NCI-H2227 (cell line): ENCODE data around the gene SLC36A3.
A peak's percentile ranks its signal among the peaks of the same experiment; 100 is the strongest.
"Not testable (repeated sequence)": the region's sequence is repeated elsewhere in the genome, so short reads cannot be mapped to it uniquely, and the experiment has no call there.

Source experiments
- DNase-seq: peaks from one replicate; lab custom pipeline; 2025; ENCODE audit not compliant: unreplicated experiment; lab: John Stamatoyannopoulos, UW

SLC36A3 gene

GRCh38 chr5:151264113-151264512, 39.5 kb downstream of the SLC36A3 start:
- no peak for DNase-seq

DNA sequence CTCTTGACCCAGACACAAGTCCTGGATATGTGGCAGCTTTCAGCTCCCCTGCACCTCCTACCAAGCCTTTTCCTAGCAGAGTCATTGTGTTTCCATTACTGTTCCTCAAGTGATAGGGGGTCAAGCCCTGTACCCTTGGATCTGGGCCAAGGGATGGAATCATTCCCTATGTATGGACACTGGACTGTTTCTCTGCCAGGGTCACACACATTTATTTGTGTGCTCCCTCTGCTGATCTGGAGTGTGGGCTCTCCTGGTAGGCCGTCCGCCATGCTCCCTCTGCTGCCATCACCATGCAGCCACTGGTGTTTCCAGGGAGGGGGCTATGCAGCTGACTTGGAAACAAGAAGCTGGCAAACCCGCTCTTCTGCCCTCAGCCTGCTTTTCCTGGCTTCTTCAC, 41.0 kb downstream of the SLC36A3 start:
- no peak for DNase-seq

DNA sequence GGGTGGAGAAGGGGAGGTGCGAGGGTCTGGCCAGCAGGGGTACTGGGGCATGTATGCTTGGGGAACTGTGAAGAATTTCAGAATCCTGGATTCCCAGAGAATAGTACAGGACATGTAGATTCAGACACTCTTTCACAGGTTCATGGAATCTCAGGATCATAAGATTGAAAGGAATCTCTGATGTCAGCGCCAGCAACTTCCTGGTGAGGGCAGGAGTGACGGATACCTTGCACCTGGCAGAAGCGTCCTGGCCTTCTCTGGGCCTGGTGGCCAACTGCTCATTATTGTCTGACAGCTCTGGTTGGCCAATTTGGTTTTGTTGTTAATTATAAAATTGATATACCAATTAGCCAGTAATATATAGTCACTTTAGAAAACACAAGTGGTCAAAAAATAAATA, 43.6 kb downstream of the SLC36A3 start:
- no peak for DNase-seq

DNA sequence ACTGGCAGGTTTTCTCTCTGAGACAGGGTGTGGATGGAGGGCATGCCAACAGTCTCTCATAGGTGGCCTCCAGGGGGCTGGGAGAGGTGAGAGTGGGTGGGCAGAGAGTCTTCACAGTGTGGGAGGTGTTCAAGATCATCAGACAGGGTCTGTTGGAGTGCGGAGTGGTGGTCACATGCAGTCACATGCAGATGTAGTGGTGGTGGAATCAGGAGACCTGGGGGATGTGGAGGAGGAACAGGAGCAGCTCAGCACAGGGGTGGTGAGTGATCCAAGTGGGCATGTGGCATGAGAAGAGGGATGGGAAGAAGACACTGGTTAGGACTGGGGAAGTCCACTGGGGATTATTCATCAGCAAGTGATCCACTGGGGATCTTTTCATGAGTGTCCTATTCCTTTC, 44.8 kb downstream of the SLC36A3 start:
- DNase-seq = no peak

GRCh38 chr5:151258201-151258611, 45.4 kb downstream of the SLC36A3 start:
- no peak for DNase-seq

- DNase-seq = no peak
These were observed 45.8 kb downstream of the SLC36A3 start for GRCh38 chr5:151257731-151258181.

DNA sequence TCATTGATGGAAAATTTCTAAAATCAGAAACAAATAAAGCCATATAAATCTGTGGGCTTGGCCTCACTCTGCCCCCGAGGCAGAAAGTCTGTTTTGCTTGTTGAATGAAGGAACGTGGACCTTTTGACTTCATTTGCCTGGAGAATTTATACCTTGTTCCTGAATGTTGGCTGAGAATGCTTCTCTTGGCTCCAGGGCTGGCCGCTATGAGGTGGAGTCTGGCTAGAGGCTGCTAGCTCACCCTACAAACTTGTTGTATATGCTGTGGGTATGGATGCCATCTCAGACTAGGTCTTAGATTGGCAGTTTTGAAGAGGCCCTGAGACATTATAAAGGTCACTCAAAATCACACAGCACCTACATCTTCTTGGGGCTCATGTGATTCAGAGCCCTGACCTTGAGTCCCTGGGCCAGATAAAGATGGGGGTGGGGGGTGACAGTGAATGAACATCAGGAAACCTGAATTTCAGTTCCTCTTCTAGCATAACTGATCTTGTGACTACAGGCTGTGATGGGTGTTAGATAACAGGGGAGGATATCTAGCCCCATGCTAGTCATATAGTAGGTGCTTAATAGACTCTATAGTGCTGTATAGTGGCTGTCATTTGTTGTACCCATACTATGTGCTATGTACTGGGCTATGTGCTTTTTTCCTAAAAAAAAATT, 47.8 kb downstream of the SLC36A3 start:
- DNase-seq = no peak

- not testable (repeated sequence) for DNase-seq
These were observed 48.6 kb downstream of the SLC36A3 start for GRCh38 chr5:151254990-151255389.

- no peak for DNase-seq
These were observed 49.0 kb downstream of the SLC36A3 start for GRCh38 chr5:151254556-151254955.

DNA sequence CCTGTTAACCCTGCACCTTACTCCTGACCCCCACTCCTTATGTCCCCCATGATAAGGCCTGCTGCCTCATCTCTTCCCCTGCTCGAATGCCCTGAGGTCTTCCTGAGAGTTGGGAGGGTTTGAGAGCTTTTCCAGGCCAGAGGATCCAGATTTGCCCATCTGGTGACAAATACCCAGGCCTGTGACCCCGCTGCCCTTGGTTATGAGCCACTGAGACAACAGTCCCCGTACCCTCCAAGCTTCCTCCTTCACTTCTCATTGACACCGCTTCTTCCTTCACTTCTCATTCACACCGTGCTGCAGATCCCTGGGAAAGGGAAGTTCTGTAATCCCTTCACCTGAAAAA, 50.0 kb downstream of the SLC36A3 start:
- DNase-seq = no peak

DNA sequence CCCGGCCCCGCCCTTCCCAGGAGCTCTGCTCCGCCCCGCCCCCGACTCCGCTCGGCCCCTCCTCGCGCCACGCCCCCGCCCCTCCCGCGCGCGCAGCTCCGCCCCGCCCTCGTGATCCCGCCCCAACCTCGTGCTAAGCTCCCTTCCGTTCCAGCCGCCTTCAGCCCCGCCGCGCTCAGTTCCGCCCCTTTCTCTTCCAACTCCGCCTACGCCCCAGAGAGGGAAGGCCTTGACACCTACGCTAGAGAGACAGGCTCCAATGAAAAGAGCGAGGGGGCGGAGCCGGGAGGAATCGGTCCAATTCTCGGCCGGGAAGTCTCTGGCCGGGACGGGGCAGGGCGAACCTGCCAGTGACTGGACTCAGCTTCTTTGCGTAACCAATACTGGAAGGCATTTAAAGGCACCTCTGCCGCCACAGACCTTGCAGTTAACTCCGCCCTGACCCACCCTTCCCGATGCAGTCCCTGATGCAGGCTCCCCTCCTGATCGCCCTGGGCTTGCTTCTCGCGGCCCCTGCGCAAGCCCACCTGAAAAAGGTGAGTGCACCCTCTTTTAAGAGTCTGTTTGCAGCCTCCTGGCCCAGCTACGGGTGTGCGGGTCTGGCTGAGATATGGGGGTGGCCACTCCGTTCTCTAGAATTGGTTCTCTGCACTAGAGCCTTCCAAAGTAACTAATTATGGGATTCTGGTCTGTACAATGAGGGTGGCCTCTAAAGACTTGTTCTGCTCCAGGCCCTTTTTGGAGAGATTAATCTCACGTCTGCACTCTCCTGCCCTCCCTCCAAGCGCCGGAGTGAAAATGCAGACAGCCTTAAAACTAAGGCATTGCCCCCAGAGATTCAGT, 50.6 kb downstream of the SLC36A3 start, which contains the start of gene GM2A:
Gene GM2A (plus strand): TSS at position 424 of the 843 bp plus-strand sequence. CDS start 32 bp downstream, at position 456.
- peak; percentile 98 for DNase-seq

- no peak for DNase-seq
These were observed 51.9 kb downstream of the SLC36A3 start for GRCh38 chr5:151251621-151252020.

GRCh38 chr5:151251001-151251551, 52.5 kb downstream of the SLC36A3 start:
- no peak for DNase-seq

DNA sequence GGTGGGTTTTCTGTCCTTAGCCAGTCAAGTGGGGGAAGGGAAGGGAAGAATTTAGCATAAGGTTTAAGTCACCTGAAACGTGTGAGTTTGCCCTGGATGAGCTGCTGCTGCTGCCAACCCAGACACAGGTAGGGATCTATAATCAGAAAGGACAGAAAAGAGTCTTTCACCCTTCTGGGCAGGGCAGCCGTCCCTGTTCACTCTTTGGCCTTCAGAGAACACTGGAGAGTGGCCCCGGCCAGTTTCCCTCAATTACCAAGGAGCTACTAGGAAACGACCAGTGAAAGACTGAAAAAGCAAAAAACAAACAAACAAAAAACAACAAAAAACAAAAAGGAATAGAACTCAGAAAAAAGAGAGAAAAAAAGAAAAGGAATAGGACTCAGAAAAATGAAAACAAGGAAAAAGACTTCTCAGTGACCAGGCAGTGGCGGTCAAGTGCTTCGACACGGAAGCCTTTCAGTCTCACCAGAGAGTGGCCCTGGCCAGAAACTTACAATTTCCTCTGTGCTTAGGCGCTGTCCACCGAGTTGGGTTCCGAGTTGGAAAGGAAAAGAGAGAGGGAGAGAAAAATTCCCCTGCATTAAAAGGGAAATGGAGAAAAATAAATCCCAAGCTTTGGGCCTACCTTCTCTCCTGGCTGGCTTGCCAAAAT, 53.1 kb downstream of the SLC36A3 start:
- DNase-seq = no peak

DNA sequence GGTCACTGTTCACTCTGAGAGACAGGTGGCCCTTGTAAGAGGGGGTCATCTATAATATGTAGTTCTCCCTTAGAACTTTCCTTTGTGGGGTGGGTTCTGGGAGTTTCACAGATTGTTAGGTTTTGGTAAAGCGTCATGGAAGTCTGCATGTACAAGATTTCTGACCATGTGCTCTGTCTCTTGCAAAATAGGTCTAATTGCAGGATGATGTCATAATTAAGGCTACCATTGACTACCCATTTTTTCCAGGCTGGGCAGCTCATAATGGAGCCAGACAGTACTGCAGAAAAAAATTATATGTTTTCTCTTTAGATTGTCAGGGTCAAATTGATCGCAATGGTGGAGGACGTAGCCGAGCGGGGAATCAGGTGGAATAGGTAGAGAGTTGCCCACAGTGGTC, 54.3 kb downstream of the SLC36A3 start:
- DNase-seq = no peak

- DNase-seq = no peak
These were observed 54.9 kb downstream of the SLC36A3 start for GRCh38 chr5:151248651-151249050.

GRCh38 chr5:151245680-151246219, 57.8 kb downstream of the SLC36A3 start:
- DNase-seq = no peak

- no peak for DNase-seq
These were observed 59.4 kb downstream of the SLC36A3 start for GRCh38 chr5:151244206-151244605.

- DNase-seq = no peak
These were observed 60.0 kb downstream of the SLC36A3 start for GRCh38 chr5:151243564-151243963.

DNA sequence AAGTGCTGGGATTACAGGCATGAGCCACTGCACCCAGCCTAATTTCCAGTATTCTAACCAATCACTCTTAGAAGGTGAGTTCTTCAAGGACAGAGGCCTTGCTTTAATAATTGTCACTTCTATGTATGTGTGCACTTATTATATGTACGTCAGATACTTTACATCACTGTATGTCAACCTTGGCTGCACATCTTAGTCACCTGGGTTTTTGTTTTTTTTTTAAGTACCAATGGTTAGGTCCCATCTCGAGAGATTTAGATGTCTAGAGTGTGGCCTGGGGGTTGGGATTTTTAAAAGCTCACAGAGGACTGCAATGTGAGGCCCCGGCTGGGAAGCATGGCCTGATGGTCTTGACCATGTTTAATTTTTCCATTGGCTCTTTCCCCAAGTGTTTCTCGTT, 60.4 kb downstream of the SLC36A3 start:
- no peak for DNase-seq

DNA sequence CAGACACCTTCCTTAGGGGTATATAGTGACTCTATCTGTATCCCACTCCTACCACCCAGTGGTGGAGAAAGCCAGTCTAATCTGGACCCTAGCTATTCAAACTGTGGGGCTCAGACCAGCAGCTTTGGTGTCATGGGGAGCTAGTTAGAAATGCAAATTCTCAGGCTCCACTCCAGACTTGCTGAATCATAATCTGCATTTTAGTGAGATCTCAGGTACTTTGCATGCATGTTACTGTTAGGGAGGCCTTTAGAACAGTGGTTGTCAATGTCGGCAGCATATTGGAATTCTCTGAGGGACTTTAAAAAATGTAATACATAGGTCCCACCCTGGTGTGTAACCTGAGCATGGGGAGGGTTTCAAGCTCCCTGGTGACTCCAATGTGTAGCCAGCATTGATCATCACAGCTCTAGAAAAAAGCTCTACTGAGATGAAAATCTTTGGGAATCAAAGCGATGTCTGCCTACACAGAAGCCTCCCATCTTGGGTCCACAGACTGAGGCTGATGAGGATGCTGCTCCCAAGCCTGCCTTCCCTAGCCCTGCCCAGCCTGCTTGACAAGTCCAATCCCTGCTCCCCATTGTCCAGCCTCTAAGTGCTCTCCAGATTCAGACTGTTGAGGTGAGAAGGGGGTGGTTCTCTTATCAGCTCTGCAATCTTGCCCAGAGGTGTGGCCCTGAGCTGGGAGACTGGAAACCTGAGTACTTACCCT, 62.5 kb downstream of the SLC36A3 start:
- DNase-seq = no peak
